GM18870 (cell line): ENCODE data around the gene BMP4.

Source experiments
- ATAC-seq: cut with Tn5 transposase; IDR thresholded peaks from one replicate; pipeline ENCODE4 v1.9.1; 2021; ENCODE audit warnings: moderate library complexity; ENCODE audit not compliant: unreplicated experiment

The BMP4 gene

GRCh38 chr14:53964249-53964648 is 7.6 kb upstream of the BMP4 start:
- ATAC-seq: no peak

DNA sequence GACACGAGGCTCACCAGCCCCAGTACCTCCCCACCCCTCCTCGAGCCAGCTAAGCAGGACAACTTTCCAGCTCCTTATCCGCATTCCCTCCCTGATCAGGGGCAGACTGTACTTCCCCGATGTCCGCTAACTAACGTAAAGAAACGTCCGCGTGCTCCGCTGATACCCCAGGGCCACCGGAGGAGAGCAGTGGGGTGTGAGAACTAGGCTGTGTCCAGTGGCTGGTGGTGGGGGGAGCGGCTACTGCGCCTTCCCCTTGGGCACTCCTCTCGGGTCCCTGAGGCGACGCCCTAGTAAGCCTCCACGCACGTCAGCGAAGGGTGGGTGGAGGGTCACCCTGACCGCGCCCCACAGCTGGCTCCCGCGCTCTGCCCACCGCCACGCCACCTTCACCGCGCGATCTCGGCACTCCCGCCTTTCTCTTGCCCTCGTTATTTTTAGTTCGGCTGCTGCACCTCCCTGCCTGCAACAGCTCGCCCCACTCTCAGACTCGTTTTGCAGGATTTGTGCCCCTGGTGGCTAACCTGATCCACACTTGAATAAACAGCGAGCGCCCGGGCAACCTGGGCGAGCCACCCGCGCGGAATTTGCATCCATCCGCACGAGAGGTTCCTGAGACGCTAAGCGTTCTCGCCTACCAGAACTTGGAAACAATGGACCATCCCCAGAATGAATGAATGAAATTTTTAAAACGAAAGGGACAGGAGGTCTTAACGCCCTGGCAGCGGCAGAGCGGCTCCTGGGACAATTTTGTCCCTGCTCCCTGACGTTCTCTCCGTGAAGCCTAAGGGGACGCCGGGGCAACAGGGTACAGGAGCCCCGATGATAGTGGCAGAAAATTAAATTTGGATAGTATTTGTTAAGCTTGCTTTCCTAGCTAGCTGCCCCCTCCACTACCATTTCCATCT is 6.9 kb upstream of the BMP4 start:
- ATAC-seq: no peak

- ATAC-seq: no peak
Measured at GRCh38 chr14:53962953-53963319, 6.3 kb upstream of the BMP4 start.

- no peak for ATAC-seq
Measured at GRCh38 chr14:53958628-53959027, 2.0 kb upstream of the BMP4 start.

- ATAC-seq: no peak
Measured at GRCh38 chr14:53957739-53958138, 1.1 kb upstream of the BMP4 start.

DNA sequence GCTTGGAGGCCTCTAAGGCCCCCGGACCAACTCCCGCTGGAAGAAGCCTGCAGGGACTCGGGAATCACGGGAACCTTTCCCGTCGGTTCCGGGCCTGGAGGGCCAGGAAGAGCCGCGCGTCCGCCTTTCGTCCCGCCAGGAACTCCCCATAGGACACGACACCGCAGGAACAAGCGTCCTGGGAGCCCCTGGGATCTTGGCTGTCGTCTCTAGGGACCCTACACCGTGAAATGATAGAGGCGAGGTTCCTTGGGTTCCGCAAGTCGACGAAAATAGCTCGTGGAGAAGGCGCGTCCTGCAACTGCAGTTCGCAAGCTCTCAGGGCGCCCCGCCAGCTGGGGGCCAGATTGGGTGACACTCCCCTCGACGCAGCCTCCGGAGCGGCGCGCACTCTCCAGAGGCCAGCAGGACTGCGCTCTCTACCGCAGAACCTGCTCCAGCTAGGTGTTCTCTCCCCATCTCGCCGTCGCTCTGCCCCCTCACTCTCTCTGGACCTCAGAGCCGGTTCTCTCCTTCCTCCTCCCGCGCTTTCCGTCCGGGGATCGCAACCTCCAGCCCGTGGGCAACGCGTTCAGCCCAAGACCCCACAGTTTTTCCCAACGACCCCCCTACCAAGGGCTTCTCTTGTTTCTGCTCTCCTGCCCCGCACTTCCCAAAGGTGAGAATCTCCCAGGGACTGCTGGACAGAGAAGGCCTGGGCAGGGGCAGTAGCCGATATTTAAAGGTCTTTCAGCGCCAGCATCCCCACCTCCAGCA is 776 bp downstream of the BMP4 start:
- no peak for ATAC-seq

GRCh38 chr14:53955229-53955556 is 1.4 kb downstream of the BMP4 start:
- ATAC-seq: no peak

- ATAC-seq: no peak
Measured at GRCh38 chr14:53954551-53955228, 1.9 kb downstream of the BMP4 start.

DNA sequence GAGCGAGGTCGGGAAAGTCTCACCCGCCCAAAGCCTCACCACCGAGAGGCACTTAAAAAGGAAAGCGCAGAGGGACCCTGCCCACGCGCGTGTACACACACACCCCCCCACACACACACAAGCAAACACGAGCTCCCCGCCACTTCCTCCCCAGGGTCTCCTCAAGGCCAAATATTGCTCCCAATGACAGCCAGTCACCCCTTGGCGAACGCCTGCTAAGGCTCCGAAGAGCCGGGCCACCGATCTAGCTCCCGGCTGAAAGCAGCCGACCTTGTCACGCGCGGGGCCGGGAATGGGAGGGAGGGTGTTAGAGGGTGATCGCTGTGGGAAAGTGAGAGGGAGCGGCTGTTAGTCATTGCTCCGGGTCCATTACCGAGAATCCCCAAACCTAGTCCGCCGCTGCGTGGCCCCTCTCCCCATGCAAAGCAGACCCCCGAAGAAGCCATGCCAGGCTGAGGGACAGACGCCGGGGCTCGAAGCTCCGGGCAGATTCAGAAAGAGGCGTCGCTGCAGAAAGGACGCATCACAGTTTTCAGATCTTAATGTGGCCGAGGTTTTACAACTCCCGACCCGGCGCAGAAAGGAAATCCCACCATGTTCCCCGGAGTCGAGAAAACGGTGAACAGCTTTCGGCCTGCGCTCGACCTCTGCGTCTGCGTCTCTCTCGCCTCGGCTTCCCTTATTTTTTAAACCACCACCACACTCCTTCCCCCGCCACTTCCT is 2.6 kb downstream of the BMP4 start:
- no peak for ATAC-seq

DNA sequence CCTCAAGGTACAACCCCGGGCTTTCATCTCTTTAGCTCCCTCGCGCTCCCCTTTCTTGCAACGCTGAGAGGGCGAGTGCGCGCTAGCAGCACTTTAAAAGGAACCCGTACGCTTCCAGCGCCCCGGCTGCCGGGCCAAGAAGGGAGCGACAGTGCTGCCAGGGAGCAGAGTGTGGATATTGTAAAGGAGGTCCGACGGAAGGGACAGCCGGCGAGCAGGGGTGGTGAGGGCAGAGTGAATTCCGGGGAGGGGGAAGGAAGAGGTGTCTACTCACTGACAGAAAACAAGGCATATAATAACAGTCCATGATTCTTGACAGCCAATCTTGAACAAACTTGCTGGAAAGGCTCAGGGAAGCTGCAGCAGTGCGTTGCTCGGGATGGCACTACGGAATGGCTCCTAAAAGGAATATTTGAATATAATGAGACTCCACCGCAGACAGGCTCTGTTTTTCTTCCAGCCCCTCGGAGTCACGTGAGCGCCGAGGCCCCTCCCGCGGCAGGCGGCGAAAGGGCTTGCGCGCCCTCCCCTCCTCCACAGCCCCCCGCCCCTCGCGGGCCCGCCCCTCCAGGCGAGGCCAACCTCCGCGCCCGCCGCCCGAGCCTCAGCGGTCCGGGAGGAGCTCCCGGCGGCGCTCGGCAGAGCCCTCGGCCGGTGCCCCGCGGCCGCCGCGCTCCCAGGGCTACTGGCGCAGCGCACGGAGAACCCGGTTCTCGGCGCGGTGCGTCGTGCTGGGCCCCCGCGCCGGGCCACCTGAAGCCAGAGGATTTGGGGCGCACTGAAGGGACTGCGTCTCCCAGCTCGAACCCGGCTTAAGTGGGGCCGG is 3.4 kb downstream of the BMP4 start:
- no peak for ATAC-seq

- no peak for ATAC-seq
Measured at GRCh38 chr14:53952533-53952932, 4.1 kb downstream of the BMP4 start.

- no peak for ATAC-seq
Measured at GRCh38 chr14:53951627-53952303, 4.9 kb downstream of the BMP4 start.

DNA sequence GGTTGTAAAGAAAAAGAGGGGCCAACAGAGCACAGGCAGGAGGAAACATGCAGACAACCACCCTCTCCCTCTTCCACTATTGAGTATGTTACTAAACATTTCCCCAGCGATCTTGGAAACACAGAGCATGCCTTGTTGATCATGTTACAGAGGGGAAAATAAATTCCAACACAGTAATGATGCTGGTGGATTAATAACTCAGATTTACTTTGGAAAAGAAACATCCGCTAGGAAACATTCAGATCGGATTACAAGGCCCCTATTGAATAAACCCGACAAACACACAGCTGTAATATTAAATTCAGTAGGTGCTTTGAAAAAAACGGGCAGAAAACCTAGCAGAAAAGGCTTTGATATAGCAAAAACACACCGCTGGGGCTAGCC is 5.4 kb downstream of the BMP4 start:
- no peak for ATAC-seq

DNA sequence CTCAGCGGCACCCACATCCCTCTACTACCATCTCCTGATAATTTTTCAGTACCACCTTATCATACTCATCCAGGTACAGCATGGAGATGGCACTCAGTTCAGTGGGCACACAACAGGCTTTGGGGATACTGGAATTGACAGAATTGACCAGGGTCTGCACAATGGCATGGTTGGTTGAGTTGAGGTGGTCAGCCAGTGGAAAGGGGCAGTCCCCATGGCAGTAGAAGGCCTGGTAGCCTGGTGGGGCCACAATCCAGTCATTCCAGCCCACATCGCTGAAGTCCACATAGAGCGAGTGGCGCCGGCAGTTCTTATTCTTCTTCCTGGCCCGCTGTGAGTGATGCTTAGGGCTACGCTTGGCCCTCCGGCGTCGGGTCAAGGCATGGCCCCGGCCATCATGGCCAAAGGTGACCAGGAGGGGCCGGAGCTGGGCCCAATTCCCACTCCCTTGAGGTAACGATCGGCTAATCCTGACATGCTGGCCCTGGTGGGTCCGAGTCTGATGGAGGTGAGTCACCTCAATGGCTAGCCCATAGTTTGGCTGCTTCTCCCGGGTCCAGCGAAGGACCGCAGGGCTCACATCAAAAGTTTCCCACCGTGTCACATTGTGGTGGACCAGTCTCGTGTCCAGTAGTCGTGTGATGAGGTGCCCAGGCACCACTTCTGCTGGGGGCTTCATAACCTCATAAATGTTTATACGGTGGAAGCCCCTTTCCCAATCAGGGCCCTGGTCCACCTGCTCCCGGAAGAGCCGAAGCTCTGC is 6.4 kb downstream of the BMP4 start:
- no peak for ATAC-seq

DNA sequence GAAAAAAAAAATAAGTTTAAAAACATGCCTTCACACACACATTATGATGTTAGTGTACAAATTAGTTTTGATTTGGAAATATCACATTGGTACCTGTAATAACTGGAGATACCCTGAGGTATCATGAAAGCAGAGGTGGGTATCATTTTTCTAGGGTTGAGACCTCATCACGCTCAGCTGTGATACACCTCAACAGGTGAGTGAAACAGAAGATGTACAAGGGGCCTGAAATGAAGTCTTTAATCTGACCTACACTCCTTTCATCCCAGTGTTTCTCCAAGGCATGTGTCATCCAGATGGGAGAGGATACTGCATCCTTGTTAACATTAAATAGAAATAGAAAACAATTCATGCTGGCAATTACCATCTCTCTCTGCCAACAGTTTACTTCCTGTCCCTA is 7.4 kb downstream of the BMP4 start:
- ATAC-seq: no peak

GRCh38 chr14:53948205-53948884 is 8.3 kb downstream of the BMP4 start:
- ATAC-seq: no peak

DNA sequence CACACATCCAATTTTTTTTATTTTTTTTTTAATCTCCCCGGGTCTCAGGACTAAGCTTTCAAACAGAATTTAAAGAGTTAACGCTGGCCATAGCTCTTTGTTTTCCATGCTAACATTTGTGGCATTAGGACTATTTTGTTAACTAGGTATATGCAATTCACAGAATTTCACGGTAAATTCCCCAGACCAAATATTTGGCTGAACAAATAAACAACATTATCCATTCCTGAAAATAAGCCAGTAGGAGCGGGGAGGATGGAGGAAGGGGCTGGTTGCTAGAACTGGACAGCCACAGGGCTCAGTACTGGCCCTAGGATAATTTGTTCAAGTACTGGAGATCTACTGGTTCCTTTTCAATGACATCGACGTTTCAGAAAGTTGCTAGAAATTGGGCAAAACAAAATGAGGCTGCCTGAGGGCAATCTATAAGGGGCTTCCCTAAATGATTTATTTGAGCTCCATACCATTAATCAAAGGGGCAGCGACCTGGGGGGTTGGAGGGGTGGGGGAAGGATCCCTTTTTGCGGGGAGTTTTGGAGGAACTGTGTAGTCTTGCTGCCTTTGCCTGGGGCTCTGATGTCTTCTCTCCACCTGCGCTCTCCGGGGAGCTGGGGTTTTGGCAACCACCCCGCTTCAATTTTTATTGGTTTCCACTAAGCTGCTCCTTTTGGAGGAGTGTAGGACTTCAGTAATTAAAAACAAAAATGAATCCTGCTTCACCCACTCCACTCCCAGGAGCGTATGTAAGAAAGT is 9.0 kb downstream of the BMP4 start:
- ATAC-seq: no peak

GRCh38 chr14:53947094-53947445 is 9.6 kb downstream of the BMP4 start:
- no peak for ATAC-seq
